NCI-H2227 (cell line): ENCODE measurements around the gene TACC3.

ENCODE experiments used
- DNase-seq: peaks from one replicate; lab custom pipeline; 2025; ENCODE audit not compliant: unreplicated experiment; lab: John Stamatoyannopoulos, UW

The TACC3 gene

DNA sequence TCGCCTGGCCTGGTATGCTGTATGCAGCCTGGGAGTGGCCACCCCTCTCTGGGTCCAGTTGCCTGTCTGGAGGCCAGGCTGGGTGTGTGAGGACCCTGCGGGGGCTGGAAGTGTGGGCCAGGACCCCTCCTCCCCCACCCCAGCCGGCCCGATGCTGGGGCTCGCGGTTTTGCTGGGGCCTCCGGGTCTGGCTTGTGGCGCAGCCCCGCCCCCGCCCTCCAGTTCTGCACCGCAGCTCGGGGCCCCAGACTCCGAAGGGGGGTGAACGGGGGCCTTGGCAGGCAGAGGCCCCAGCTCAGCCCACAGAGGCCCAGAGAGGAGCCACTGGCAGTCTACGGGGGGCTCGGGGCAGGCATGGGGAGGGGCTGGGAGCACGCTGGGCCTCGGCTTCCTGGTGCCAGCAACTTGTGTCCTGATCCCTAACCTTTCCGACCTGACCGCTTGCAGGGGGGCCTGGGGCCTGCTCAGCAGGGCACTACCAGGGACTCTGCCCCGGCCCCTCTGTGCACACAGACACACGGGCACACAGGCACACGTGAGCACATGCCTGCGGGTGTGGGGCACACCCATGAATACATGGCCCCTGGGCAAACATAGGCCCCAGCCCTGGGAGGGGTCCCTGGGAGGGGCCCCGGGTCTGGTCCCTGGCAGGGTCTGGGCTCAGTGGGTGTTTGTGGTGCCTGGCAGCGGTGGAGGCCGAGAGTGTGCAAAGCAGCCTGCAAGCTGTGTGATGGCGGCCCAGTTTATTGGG, 50.4 kb downstream of the TACC3 start:
- DNase-seq = no peak

DNA sequence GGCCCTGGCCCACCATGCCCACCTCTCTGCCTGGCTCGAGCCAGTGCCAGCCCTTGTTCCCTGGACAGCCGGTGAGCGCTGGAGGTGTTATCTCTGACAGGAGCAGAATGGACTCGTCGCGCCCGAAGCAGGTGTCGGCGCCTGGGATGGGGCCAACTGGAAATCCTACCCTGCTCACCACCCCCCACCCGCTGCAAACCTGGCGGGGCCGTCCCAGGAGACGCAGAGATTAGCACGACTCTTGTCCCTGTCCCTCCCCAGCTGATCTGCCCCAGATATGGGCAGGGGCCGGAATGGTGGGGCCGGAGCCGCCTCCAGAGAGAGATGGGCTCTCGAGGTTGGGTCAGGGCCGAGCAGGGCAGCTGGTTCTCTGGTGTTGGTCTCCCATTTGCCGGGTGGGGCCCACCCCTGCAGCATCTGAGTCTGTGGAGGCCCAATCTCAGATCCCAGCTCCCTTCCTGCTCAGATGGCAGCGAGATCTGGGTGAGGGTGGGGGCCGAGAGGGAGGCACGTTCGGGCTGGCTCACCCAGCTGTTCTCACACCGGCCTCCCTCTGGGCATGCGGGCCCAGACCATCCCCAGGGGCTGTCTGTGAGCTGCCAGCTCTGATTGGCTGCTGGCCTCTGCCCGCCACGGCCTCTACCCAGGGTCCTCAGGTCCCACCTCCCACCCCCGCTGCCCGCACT, 51.7 kb downstream of the TACC3 start:
- no peak for DNase-seq

DNA sequence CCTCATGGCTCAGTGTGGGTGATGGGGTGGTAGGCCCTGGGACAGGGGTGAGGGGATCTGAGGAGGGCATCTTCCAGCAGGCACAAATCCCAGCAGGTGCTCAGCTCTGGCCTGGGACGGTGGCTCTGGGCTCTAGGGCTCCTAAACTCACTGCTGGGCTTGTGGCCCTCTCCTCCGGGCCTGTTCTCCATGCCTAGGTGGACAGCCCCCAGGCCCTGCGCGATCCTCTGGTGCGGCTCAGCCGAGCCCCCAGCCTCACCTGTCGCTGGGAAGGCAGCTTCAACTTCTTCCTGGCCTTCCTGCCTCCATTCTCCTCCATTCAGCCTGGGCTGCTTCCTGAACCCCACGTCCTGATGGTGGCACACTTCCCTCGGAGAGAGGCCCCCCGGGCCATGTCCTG, 52.4 kb downstream of the TACC3 start:
- DNase-seq = no peak

DNA sequence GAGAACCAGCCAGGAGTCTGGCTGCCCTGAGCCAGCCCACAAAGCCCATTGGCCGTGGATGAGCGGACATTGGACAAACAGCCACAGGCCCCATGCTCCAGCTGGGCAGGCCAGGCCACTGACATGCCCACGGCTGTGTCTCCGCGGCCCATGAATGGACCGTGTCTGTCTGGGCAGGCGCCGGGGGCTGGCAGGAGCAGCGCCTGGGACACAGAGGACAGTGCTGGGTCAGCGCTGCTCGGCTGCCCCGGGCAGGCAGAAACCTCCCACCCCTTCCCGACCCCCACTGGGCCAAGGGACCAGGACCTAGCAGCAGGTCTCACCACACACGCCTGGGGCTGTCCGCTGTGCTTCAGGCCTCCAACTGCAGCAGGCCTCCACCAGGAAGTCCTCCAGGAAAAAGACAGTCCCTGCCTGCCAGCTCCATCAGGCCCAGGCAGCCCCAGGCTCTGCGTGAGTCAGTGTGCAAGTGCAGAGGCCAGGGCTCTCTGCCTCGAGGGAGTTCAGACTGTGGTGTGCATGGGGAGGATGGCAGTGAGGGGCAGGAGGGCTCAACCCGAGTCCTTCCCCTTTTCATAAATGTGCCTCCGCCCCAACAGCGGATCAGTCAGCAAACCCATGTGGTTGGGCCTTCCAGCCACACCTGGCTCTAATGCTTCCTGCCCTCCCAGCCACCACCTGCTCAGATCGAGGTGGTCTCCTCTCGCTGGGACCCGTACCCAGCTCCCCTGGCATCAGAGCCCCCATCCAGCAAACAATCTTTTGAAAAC, 54.6 kb downstream of the TACC3 start:
- no peak for DNase-seq

DNA sequence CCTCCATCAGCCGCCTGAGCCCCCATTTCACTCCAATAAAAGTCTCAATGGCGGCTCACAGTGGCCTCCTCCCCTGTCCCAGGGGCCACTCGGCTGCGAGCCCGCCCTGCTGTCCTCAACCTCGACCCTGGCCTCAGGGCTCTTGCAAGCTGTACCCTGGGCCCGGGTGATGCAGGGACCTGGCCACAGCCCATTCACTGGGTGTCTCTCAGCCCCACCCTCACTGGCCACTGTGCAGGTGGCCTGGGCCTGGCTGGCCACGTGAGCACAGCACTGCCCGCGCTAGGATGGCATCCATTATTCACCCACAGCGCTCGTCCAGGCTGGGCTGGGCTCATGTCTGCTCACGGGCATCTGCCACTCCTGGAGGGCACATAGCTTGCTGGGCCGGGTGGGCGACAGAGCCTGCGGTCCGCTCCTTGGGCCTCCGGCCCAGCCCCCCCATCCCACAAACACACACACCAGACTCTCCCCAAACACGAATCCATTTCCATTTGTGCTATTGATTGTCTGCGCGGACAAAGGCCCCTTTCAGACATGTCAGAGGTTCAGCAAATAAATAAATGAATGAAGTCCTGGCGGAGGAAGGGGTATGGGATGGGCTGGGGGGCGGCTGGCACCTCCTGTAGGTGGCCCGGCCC, 55.3 kb downstream of the TACC3 start:
- no peak for DNase-seq

DNA sequence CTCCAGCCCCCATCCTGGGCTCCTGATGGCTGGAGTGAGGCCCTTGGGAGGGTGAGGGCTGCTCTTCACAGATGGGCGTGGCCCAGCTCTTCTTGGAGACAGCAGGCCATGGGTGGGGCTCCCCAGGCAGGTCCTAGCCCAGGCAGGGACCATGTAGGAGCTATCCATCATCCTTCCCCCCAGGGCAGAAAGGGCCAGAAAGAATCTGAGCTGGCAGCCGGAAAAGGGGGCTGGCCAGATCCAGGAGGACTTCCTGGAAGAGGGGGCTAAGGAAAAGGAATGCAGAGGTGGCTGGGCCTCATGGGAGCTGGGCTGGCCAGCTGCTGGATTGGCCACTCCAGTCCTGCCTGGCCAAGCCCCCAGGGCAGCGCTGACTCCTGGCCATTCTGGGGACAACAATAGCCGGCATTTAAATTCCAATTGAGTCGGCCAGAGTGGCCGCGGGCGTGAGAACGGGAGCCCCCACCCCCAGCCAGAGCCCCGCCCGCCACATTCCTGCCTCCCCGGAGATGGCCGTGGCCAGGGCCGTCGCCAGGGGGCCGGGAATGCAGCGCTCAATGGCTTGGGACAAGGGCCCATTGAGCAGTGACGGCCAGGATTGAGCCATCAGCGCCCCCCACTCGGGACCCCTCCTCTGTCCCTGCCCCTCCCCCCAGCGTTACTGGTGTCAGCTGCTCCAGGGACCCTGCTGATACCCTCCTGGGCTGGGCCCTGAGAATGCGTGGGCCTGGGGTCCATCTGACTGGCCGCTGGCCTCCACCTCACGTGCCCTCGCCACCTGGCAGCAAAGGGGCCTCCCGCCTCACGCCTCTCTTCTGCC, 56.7 kb downstream of the TACC3 start:
- DNase-seq = no peak

DNA sequence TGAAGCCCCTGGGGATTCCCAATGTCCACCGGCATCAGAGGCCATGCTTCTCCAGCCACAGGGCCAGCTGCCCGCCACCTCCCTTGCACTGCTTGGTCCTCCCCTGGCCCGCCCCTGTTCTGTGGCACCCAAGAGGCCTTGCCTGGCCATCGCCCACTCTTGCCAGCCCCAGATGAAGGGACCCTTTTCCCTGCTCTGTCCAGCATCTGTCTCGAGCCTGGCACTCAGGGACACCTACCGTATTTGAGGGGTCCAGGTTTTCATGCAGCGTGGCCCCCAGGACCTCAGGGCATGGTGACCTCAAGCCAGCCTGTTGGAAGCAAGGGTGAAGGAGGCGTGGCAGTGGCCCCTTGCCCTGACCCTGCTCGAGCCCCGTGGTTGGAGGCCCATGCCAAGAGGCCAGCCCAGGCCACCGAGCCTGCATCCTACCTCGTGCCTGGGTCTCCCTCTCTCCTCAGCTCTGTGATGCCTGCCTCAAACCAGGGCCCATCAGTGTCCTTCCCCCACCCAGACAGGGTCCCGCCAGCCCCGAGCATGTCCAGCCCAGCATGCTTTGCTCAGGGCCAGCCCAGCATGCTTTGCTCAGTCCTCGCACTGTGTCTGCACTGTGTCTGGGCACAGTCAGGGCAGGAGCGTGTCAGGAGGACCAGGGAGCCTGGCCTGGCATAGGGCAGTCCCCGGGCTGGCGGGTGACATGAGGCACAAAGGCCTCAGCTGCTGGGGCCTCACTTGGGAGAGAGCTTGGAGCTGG, 57.5 kb downstream of the TACC3 start:
- DNase-seq = no peak

DNA sequence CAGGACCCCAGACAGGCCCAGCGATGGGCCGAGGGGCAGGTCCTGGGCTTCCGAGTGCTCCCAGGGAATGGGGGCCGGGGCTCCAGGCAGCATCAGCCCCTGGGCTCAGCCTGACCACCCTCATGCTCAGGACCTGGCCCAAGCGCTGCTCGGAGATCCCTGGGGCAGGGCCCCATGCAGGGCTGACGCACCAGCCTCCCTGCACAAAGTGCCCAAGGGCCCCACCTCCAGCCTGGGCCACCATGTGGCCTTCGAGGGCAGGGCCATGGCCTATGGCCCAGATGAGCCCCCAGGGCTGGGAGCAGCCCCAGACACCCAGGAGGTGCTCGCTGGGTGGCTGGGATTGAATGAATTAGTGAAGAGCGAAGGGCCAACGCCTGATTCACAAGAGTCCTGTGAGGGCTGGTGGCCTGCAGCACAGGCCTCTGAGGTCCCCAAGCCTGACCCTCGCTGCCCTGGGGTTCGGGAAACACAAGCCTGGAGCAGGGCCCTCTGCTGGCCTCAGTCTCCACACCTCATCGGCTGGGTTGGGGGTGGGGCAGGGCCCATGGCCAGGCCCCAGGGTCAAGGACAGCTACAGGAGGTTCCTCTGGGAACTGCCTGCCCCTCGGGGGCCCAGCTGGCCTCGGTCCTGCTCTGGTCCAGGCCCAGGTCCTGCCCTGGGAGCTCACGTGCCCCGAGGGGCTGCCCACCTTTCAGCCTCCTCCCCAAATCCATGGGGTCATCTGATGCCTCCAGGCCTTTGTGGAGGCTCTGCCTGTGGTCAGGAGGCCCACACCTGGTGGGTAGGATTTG, 58.5 kb downstream of the TACC3 start:
- no peak for DNase-seq

DNA sequence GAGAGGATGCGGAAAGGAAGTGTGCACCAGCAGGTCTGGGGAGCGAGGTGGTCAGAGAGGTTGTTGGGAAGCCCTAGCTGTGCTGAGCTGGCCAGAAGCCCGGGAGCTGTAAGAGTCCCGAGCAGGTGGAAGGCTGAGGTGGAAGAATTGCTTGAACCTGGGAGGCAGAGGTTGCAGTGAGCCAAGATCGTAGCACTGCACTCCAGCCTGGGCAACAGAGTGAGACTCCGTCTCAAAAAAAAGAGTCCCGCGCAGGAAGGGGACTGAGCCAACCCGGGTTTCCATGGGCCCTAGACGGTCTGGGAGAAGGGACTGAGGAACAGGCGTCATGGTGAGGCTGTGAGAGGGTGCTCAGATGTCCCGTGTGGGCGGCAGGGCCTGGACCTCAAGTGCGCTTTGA, 59.1 kb downstream of the TACC3 start:
- no peak for DNase-seq

DNA sequence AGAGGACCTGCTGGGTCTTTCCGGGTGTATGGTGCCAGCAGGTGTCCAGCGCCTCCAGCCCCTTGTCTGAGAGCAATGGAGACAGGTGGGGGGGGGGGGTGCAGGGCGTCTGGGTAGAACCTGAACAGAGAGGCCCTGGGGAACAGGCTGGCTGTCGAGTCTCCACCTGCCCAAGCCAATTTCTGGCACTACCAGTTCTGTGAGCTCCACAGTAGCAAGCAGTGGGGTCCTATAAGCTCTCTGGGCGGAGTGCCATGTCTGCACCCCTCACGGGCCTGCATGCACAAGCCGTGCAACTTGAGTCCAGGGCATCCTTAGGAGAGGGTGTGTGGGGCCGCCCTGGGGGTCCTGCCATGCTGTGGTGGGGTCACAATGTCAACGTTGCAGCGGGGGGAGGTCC, 61.7 kb downstream of the TACC3 start:
- DNase-seq = no peak

DNA sequence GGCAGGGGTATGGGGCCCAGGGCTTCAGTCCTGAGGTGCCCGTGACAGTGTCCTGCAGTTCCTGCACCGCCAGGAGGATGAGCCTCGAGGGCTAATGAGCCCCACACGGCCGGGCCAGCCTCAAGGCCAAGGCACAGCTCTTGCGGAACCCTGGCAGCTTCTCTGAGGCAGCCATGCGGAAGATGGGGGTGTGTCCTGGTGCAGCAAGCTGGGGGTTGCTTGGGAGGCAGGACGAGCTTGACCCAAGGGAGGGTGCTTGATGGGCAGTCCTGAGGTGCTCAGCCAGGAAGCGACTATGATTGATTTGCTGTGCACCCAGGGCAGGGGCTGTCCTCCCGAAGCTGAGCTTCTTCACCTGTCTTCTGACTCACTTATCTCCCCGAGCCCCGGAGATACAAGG, 62.6 kb downstream of the TACC3 start:
- no peak for DNase-seq

DNA sequence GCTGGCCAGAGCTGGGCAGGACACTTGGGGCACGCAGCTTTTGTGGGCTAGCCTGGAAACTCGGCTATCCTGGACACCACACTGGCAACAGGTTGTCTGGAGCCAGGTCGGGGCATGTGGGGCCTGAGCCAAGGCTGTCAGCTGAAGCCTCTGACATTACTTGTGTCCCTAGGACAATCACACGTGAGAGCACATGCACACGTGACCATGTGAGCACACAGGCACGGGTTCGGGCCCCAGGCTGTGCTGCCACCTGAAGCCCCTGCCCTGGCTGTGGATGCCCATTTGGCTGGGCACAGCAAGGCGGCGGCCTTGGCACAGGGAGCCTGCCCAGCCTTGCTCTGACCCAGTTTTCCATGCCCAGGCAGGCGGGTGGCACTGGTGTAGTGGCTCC, 63.1 kb downstream of the TACC3 start:
- DNase-seq = no peak

DNA sequence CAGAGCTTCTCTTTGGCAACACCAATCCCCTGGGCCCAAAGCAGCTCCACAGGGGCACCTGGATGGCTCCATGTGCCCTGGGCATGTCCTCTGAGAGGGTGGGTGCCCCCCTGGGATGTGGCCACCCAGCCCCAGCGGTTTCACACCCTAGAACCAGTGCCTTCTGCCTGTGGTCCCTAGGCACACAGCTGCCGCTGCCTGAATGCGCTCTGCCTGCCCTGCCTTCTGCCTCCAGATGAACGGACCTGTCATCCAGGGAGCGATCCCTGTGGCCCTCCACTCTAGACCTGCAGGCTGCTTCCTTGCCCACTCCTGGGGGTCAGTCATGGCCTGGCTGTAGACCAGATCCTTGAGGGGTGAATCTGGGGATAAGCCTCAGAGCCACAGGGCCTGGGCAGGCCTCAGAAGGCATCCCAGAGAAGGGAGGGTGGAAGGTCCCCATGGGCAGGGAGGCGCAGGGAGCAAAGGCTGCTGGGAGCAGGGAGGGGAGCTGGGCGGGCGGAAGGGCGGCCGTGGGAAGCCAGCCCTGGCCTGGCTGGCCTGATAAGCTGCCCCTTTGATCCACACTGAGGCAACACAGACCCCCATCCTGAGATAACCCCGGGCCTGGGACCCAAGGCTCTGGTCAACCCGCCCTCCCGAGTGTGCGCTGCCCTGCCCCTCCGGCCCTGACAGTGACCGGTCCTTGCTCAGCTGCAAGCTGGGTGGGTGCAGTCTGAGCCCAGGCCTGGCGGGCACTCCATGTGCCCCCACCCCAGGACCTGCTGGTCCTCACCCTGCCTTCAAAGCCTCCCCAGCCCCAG, 63.7 kb downstream of the TACC3 start:
- no peak for DNase-seq

DNA sequence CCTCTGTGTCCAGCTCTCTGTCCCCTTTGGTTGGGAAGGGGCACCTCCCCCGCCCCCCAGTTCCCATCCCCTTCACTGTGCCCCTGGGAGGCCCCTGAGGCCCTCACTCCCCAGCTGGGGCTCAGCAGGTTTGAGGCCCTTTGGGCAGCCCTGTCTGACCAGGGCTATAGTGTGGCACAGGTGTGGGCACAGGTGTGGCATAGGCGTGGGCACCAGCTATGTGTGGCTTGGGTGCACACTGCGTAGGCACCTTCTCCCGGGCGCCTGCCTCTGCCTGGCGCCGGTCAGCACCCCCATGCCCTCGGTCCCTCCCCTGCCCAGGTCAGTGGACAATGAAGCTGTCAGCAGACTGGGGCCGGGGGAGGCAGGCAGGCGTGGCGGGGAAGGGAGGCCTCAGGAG, 64.3 kb downstream of the TACC3 start:
- DNase-seq = no peak

DNA sequence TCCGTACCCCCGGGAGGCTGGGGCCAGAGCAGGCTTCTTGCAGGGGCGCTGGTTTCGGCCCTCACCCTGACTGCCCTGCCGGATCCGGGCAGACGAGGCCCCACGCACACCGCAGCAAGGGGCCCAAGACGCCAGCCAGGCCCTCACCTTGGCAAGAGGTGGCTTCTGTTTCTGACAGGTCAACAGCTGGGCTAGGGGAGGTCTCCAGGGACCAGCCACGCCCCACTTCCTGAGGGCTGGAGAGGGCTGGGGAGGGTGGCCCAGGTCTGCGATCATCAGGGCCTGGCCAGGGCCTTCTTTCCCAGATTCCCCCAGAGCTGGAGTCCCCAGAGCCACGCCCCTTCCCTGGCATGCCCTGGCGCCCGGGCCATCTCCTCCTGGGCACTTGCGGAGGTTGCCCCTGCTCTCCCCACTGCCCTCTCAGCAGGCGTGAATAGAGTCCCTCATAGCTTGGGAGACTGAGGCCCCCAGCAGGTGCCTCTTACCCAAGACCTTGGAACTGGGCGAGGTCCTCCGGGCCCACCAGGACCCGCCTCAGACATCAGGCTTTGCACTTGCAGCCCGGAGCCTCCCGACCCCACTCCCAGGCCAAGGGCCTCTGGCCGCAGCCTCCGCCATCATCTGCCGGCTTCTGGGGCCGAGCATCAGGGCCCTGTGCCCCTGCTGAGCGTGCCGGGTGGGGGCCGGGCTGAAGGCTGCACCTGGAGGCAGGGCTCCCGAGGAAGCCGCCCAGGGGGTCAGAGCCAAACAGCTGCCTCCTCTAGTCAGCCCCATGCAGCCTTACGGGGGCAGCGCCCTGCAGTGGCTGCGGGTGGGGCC, 65.4 kb downstream of the TACC3 start:
- DNase-seq = no peak

DNA sequence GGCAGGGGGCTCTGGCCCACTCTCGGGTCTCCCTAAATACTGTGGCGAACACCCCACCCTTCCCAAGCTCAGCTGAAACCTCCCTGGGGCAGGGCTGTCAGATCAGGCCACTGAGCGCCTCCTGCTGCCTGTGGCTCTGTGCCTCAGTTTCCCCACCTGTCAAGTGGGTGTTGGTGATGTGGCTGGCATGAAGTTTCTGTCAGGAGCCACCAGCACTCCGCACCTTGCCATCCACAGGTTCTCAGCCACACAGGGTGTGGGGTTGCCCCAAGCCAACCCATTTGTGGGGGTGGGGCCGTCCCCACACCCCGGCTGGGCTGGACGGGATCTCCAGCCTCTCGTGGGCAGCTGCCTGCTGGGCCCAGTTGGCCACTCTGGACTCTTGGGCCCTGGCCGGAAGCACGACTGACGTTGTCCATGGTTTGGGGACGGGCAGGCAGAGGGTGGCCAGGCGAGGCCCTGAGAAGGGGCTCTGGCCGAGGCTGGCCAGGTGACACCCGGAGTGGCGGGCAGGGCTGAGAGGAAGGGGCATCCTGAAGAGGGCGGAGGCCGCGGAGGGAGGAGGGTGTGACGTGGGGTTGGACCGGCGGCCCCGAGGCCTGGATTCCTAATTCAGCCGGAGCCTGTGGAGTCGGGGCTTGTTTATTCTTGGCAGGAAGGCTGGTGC, 66.2 kb downstream of the TACC3 start:
- no peak for DNase-seq
